Measurements from ENCODE around the gene OSBPL9.
"Not testable (repeated sequence)": the region's sequence is repeated elsewhere in the genome, so short reads cannot be mapped to it uniquely, and the experiment has no call there.

The OSBPL9 gene

GRCh38 chr1:51691920-51692319, 75.0 kb downstream of the OSBPL9 start:
- no peaks in the 10 kb centered on the region for H3K9me3 ChIP-seq (ENCODE audit: low read length)
- no peak overlapping the region for H3K4me3 ChIP-seq (ENCODE audit: low read length)
- no peak overlapping the region for H2AFZ ChIP-seq (ENCODE audit: low read depth, low read length)
- H3K36me3 ChIP-seq (ENCODE audit: insufficient read depth, low read length) = no peaks in the 10 kb centered on the region
- no peaks in the 10 kb centered on the region for H3K27me3 ChIP-seq (ENCODE audit: insufficient read depth, low read length)
- peaks cover 13% of the 10 kb centered on the region for H3K4me1 ChIP-seq (ENCODE audit: insufficient read depth, low read length)

GRCh38 chr1:51693419-51694155, 76.7 kb downstream of the OSBPL9 start:
- no peak overlapping the region for H2AFZ ChIP-seq (ENCODE audit: low read depth, low read length)

GRCh38 chr1:51697166-51697565, 80.3 kb downstream of the OSBPL9 start:
- no peak overlapping the region for H3K4me3 ChIP-seq (ENCODE audit: low read length)
- no peak overlapping the region for H2AFZ ChIP-seq (ENCODE audit: low read depth, low read length)
- H3K4me1 ChIP-seq (ENCODE audit: insufficient read depth, low read length) = no peaks in the 10 kb centered on the region
- no peaks in the 10 kb centered on the region for H3K36me3 ChIP-seq (ENCODE audit: insufficient read depth, low read length)
- H3K9me3 ChIP-seq (ENCODE audit: low read length) = no peaks in the 10 kb centered on the region
- H3K27me3 ChIP-seq (ENCODE audit: insufficient read depth, low read length) = no peaks in the 10 kb centered on the region

More at GRCh38 chr1:51693419-51694155, 76.7 kb downstream of the OSBPL9 start:
- H3K4me1 ChIP-seq (ENCODE audit: insufficient read depth, low read length) = peaks cover 13% of the 10 kb centered on the region
- H3K27me3 ChIP-seq (ENCODE audit: insufficient read depth, low read length) = no peaks in the 10 kb centered on the region
- no peaks in the 10 kb centered on the region for H3K36me3 ChIP-seq (ENCODE audit: insufficient read depth, low read length)
- no peak overlapping the region for H3K4me3 ChIP-seq (ENCODE audit: low read length)
- H3K9me3 ChIP-seq (ENCODE audit: low read length) = no peaks in the 10 kb centered on the region

- Histone ChIP-seq H3K9me3 (ENCODE audit: low read length) (no peaks in the 10 kb centered on the region), H3K4me1 (ENCODE audit: insufficient read depth, low read length) (no peaks in the 10 kb centered on the region), H3K36me3 (ENCODE audit: insufficient read depth, low read length) (no peaks in the 10 kb centered on the region), H3K27me3 (ENCODE audit: insufficient read depth, low read length) (no peaks in the 10 kb centered on the region), H3K4me3 (ENCODE audit: low read length) (no peak overlapping the region), H2AFZ (ENCODE audit: low read depth, low read length) (no peak overlapping the region)
These were observed 82.5 kb downstream of the OSBPL9 start for GRCh38 chr1:51699391-51699790.

GRCh38 chr1:51701782-51702181, 84.9 kb downstream of the OSBPL9 start:
- not testable (repeated sequence) for H3K4me1 ChIP-seq (ENCODE audit: insufficient read depth, low read length); H3K9me3 ChIP-seq (ENCODE audit: low read length); H3K36me3 ChIP-seq (ENCODE audit: insufficient read depth, low read length); H3K27me3 ChIP-seq (ENCODE audit: insufficient read depth, low read length); H2AFZ ChIP-seq (ENCODE audit: low read depth, low read length); H3K4me3 ChIP-seq (ENCODE audit: low read length)

- H3K36me3 ChIP-seq (ENCODE audit: insufficient read depth, low read length); H3K4me1 ChIP-seq (ENCODE audit: insufficient read depth, low read length); H2AFZ ChIP-seq (ENCODE audit: low read depth, low read length); H3K9me3 ChIP-seq (ENCODE audit: low read length); H3K4me3 ChIP-seq (ENCODE audit: low read length); H3K27me3 ChIP-seq (ENCODE audit: insufficient read depth, low read length): not testable (repeated sequence)
These were observed 85.3 kb downstream of the OSBPL9 start for GRCh38 chr1:51702220-51702619.

GRCh38 chr1:51705035-51705434, 88.1 kb downstream of the OSBPL9 start:
- no peaks in the 10 kb centered on the region for H3K4me1 ChIP-seq (ENCODE audit: insufficient read depth, low read length)
- no peak overlapping the region for H3K4me3 ChIP-seq (ENCODE audit: low read length)
- H3K36me3 ChIP-seq (ENCODE audit: insufficient read depth, low read length) = no peaks in the 10 kb centered on the region
- no peak overlapping the region for H2AFZ ChIP-seq (ENCODE audit: low read depth, low read length)
- H3K9me3 ChIP-seq (ENCODE audit: low read length) = no peaks in the 10 kb centered on the region
- H3K27me3 ChIP-seq (ENCODE audit: insufficient read depth, low read length) = no peaks in the 10 kb centered on the region

GRCh38 chr1:51708911-51709760, 92.2 kb downstream of the OSBPL9 start:
- H3K36me3 ChIP-seq (ENCODE audit: insufficient read depth, low read length) = no peaks in the 10 kb centered on the region
- no peak overlapping the region for H3K4me3 ChIP-seq (ENCODE audit: low read length)
- no peaks in the 10 kb centered on the region for H3K9me3 ChIP-seq (ENCODE audit: low read length)
- H2AFZ ChIP-seq (ENCODE audit: low read depth, low read length) = no peak overlapping the region
- no peaks in the 10 kb centered on the region for H3K27me3 ChIP-seq (ENCODE audit: insufficient read depth, low read length)
- H3K4me1 ChIP-seq (ENCODE audit: insufficient read depth, low read length) = no peaks in the 10 kb centered on the region

- H3K4me3 ChIP-seq (ENCODE audit: low read length) = no peak overlapping the region
- no peak overlapping the region for H2AFZ ChIP-seq (ENCODE audit: low read depth, low read length)
- H3K36me3 ChIP-seq (ENCODE audit: insufficient read depth, low read length) = no peaks in the 10 kb centered on the region
- H3K9me3 ChIP-seq (ENCODE audit: low read length) = no peaks in the 10 kb centered on the region
- H3K4me1 ChIP-seq (ENCODE audit: insufficient read depth, low read length) = no peaks in the 10 kb centered on the region
- no peaks in the 10 kb centered on the region for H3K27me3 ChIP-seq (ENCODE audit: insufficient read depth, low read length)
These were observed 93.1 kb downstream of the OSBPL9 start for GRCh38 chr1:51709951-51710350.

- no peaks in the 10 kb centered on the region for H3K36me3 ChIP-seq (ENCODE audit: insufficient read depth, low read length)
- H3K9me3 ChIP-seq (ENCODE audit: low read length) = no peaks in the 10 kb centered on the region
- no peaks in the 10 kb centered on the region for H3K27me3 ChIP-seq (ENCODE audit: insufficient read depth, low read length)
- H2AFZ ChIP-seq (ENCODE audit: low read depth, low read length) = no peak overlapping the region
- H3K4me1 ChIP-seq (ENCODE audit: insufficient read depth, low read length) = no peaks in the 10 kb centered on the region
- no peak overlapping the region for H3K4me3 ChIP-seq (ENCODE audit: low read length)
These were observed 95.7 kb downstream of the OSBPL9 start for GRCh38 chr1:51712590-51712989.

- Histone ChIP-seq H3K36me3 (ENCODE audit: insufficient read depth, low read length) (no peaks in the 10 kb centered on the region), H2AFZ (ENCODE audit: low read depth, low read length) (no peak overlapping the region), H3K4me3 (ENCODE audit: low read length) (no peak overlapping the region), H3K9me3 (ENCODE audit: low read length) (no peaks in the 10 kb centered on the region), H3K4me1 (ENCODE audit: insufficient read depth, low read length) (no peaks in the 10 kb centered on the region), H3K27me3 (ENCODE audit: insufficient read depth, low read length) (no peaks in the 10 kb centered on the region)
These were observed 97.6 kb downstream of the OSBPL9 start for GRCh38 chr1:51714374-51715019.

- Histone ChIP-seq H3K9me3 (ENCODE audit: low read length) (no peaks in the 10 kb centered on the region), H3K36me3 (ENCODE audit: insufficient read depth, low read length) (no peaks in the 10 kb centered on the region), H3K4me1 (ENCODE audit: insufficient read depth, low read length) (no peaks in the 10 kb centered on the region), H3K27me3 (ENCODE audit: insufficient read depth, low read length) (no peaks in the 10 kb centered on the region), H3K4me3 (ENCODE audit: low read length) (no peak overlapping the region), H2AFZ (ENCODE audit: low read depth, low read length) (no peak overlapping the region)
These were observed 98.5 kb downstream of the OSBPL9 start for GRCh38 chr1:51715369-51715768.

- Histone ChIP-seq H2AFZ (ENCODE audit: low read depth, low read length) (no peak overlapping the region), H3K4me1 (ENCODE audit: insufficient read depth, low read length) (no peaks in the 10 kb centered on the region), H3K4me3 (ENCODE audit: low read length) (no peak overlapping the region), H3K27me3 (ENCODE audit: insufficient read depth, low read length) (no peaks in the 10 kb centered on the region), H3K9me3 (ENCODE audit: low read length) (no peaks in the 10 kb centered on the region), H3K36me3 (ENCODE audit: insufficient read depth, low read length) (no peaks in the 10 kb centered on the region)
These were observed 99.9 kb downstream of the OSBPL9 start for GRCh38 chr1:51716746-51717145.

All from neuron (in vitro differentiated cells).